IMR-90 (cell line): ENCODE measurements around the gene CYP46A1. TPM values are rescaled to one million over a fixed set of nuclear protein-coding genes. Genes with fewer than 3 reads are reported as not detected.
A peak's percentile ranks its signal among the peaks of the same experiment; 100 is the strongest.

Source experiments
- ATAC-seq: fragments of 200-7000 bp; cut with Tn5 transposase; 2 replicates; pipeline ENCODE4 v1.9.1; 2020; ENCODE audit warnings: low read depth, mild to moderate bottlenecking, moderate library complexity
- BruUV-seq: library from RNA; stranded (reverse); fragments of 400-500 nt; replicated peaks from 2 replicates; lab custom pipeline; 2021; lab: Mats Ljungman, UMichigan
- CTCF ChIA-PET: fragments of 300-600 bp; formaldehyde crosslinking; extraction: SDS; loops from one replicate; lab custom pipeline; 2021; ENCODE audit warnings: antibody characterized with exemption; lab: Yijun Ruan, JAX
- POLR2A ChIA-PET: fragments of 300-600 bp; sonication (Branson Sonifier 250); formaldehyde crosslinking; loops from one replicate; lab custom pipeline; 2022; ENCODE audit warnings: antibody characterized with exemption; ENCODE audit not compliant: unreplicated experiment; lab: Charles Lee
- DNase-seq: peaks from one replicate; pipeline ENCODE4 v3.0.0; 2013
- H2AFZ ChIP-seq: replicated peaks from 2 replicates; pipeline ENCODE3; 2013; ENCODE audit warnings: low read length, mild to moderate bottlenecking; ENCODE audit not compliant: poor library complexity
- H2AK5ac ChIP-seq: 2 replicates; pipeline ENCODE4 v1.6.1; 2013; ENCODE audit warnings: low read depth, low read length, inconsistent platforms
- H2AK9ac ChIP-seq: replicated peaks from 2 replicates; pipeline ENCODE3; 2013; ENCODE audit warnings: mild to moderate bottlenecking, low read depth, low read length, moderate library complexity; ENCODE audit not compliant: poor library complexity
- H2BK120ac ChIP-seq: 2 replicates; pipeline ENCODE4 v1.6.1; 2013; ENCODE audit warnings: low read depth, low read length, inconsistent platforms
- H2BK15ac ChIP-seq: 3 replicates; pipeline ENCODE4 v1.6.1; 2013; ENCODE audit warnings: low read depth, low read length, inconsistent platforms
- H2BK20ac ChIP-seq: 2 replicates; pipeline ENCODE4 v1.6.1; 2013; ENCODE audit warnings: low read depth, mild to moderate bottlenecking, inconsistent platforms, low read length, moderate library complexity
- H2BK5ac ChIP-seq: 2 replicates; pipeline ENCODE4 v1.6.1; 2013; ENCODE audit warnings: mild to moderate bottlenecking, low read depth, low read length, inconsistent platforms; ENCODE audit not compliant: poor library complexity, severe bottlenecking
- H3K14ac ChIP-seq: replicated peaks from 2 replicates; pipeline ENCODE4 v1.6.1; 2013; ENCODE audit warnings: low read depth, low read length, inconsistent platforms
- H3K18ac ChIP-seq: 2 replicates; pipeline ENCODE4 v1.6.1; 2013; ENCODE audit warnings: low read depth, low read length, control low read depth
- H3K23ac ChIP-seq: 2 replicates; pipeline ENCODE4 v1.6.1; 2013; ENCODE audit warnings: low read depth, low read length, inconsistent platforms
- H3K27ac ChIP-seq: 2 replicates; pipeline ENCODE4 v1.5.1; 2013; ENCODE audit warnings: mild to moderate bottlenecking, control low read depth, low read length; ENCODE audit not compliant: insufficient read depth
- H3K27me3 ChIP-seq: 2 replicates; pipeline ENCODE4 v1.6.1; 2013; ENCODE audit warnings: low read length; ENCODE audit not compliant: control insufficient read depth, insufficient read depth
- H3K36me3 ChIP-seq: 2 replicates; pipeline ENCODE4 v1.6.1; 2013; ENCODE audit warnings: low read length, mixed read lengths; ENCODE audit not compliant: control insufficient read depth, insufficient read depth
- H3K4ac ChIP-seq: 2 replicates; pipeline ENCODE4 v1.6.1; 2013; ENCODE audit warnings: low read depth, low read length, inconsistent platforms
- H3K4me1 ChIP-seq: 2 replicates; pipeline ENCODE4 v1.6.1; 2013; ENCODE audit warnings: low read length, mixed read lengths; ENCODE audit not compliant: control insufficient read depth, insufficient read depth
- H3K4me2 ChIP-seq: 2 replicates; pipeline ENCODE4 v1.6.1; 2013; ENCODE audit warnings: low read depth, mild to moderate bottlenecking, control low read depth, low read length, moderate library complexity
- H3K4me3 ChIP-seq: 2 replicates; pipeline ENCODE4 v1.5.1; 2013; ENCODE audit warnings: low read depth, mild to moderate bottlenecking, control low read depth, low read length, moderate library complexity; ENCODE audit not compliant: insufficient read depth
- H3K56ac ChIP-seq: 2 replicates; pipeline ENCODE4 v1.6.1; 2013; ENCODE audit warnings: low read length, inconsistent platforms; ENCODE audit not compliant: insufficient read depth; ENCODE audit errors: extremely low read depth
- H3K79me1 ChIP-seq, 2 experiments: 2 replicates each; pipeline ENCODE4 v1.6.1; 2013; ENCODE audit warnings: low read length in 2 of 2, inconsistent platforms in 1 of 2, low read depth in 1 of 2
- H3K9ac ChIP-seq: 2 replicates; pipeline ENCODE4 v1.6.1; 2013; ENCODE audit warnings: low read depth, low read length, control low read depth
- H3K9me1 ChIP-seq: 2 replicates; pipeline ENCODE4 v1.6.1; 2013; ENCODE audit warnings: low read length, inconsistent platforms; ENCODE audit not compliant: insufficient read depth
- H3K9me3 ChIP-seq: 2 replicates; pipeline ENCODE4 v1.6.1; 2013; ENCODE audit warnings: low read length; ENCODE audit not compliant: control insufficient read depth, insufficient read depth
- H4K20me1 ChIP-seq: 2 replicates; pipeline ENCODE4 v1.6.1; 2013; ENCODE audit warnings: low read length, inconsistent platforms; ENCODE audit not compliant: insufficient read depth
- H4K5ac ChIP-seq: 2 replicates; pipeline ENCODE4 v1.6.1; 2013; ENCODE audit warnings: mild to moderate bottlenecking, low read depth, low read length, control low read depth
- H4K8ac ChIP-seq, 2 experiments: 2 replicates each; pipeline ENCODE4 v1.6.1; 2013; ENCODE audit warnings: low read depth in 2 of 2, low read length in 2 of 2, control low read depth in 1 of 2, inconsistent platforms in 1 of 2
- H4K91ac ChIP-seq: 2 replicates; pipeline ENCODE4 v1.6.1; 2013; ENCODE audit warnings: low read depth, low read length, inconsistent platforms; ENCODE audit not compliant: insufficient read depth
- BHLHE40 ChIP-seq: fragments of 150-350 bp; IDR thresholded peaks from 2 replicates; pipeline ENCODE4 v1.6.1; 2016; ENCODE audit warnings: mild to moderate bottlenecking, low read depth, low read length
- CHD1 ChIP-seq: IDR thresholded peaks from 2 replicates; pipeline ENCODE4 v1.6.1; 2012; ENCODE audit warnings: low read depth, low read length, improper control_type of control experiment
- CTCF ChIP-seq: conservative IDR thresholded peaks from 2 replicates; pipeline ENCODE4 v1.5.1; 2012; ENCODE audit warnings: mild to moderate bottlenecking, low read depth, low read length, improper control_type of control experiment
- MAFK ChIP-seq: IDR thresholded peaks from 2 replicates; pipeline ENCODE4 v1.6.1; 2012; ENCODE audit warnings: low read depth, low read length, improper control_type of control experiment
- MAZ ChIP-seq: IDR thresholded peaks from 2 replicates; pipeline ENCODE4 v1.6.1; 2012; ENCODE audit warnings: low read depth, mild to moderate bottlenecking, low read length, improper control_type of control experiment, moderate library complexity, borderline replicate concordance
- MXI1 ChIP-seq: IDR thresholded peaks from 2 replicates; pipeline ENCODE4 v1.6.1; 2012; ENCODE audit warnings: low read depth, mild to moderate bottlenecking, low read length, moderate library complexity, borderline replicate concordance
- POLR2A ChIP-seq: IDR thresholded peaks from 2 replicates; pipeline ENCODE4 v1.6.1; 2012; ENCODE audit warnings: mild to moderate bottlenecking, low read depth, low read length
- RAD21 ChIP-seq: IDR thresholded peaks from 2 replicates; pipeline ENCODE4 v1.6.1; 2012; ENCODE audit warnings: low read length, improper control_type of control experiment
- RFX5 ChIP-seq: IDR thresholded peaks from 2 replicates; pipeline ENCODE4 v1.8.0; 2012; ENCODE audit warnings: low read depth, mild to moderate bottlenecking, low read length, moderate library complexity
- WGBS, 2 experiments: methylation state at CpG; one replicate each; pipeline versions ENCODE4 v1.1.5 to v1.1.7; 2013; ENCODE audit warnings: missing lambda C conversion rate in 2 of 2; ENCODE audit not compliant: insufficient read length in 1 of 2; ENCODE audit errors: extremely low coverage in 2 of 2; 5-methylcytosine and 5-hydroxymethylcytosine counted together
- dilution Hi-C: fragments of 300-500 bp; cut with HindIII; formaldehyde crosslinking; loops from one replicate; pipeline ENCODE4 v1.14.3; 2018; ENCODE audit warnings: low sequenced_read_pairs; ENCODE audit not compliant: unreplicated experiment
- in situ Hi-C: fragments of 300-500 bp; cut with MboI; formaldehyde crosslinking; loops from 3 replicates; pipeline ENCODE4 v1.14.3; 2019; ENCODE audit warnings: low sequenced_read_pairs, inconsistent platforms, mixed read lengths
- intact Hi-C: fragments of 100-400 bp; cut with micrococcal nuclease; formaldehyde crosslinking; loops from 2 replicates; pipeline ENCODE4 v1.10.0; 2022
- polyA plus RNA-seq, 3 experiments: library from polyadenylated mRNA; depleted of rRNA; stranded (reverse); fragments of >200 nt; gene quantifications; 2 replicates each; pipeline ENCODE4 v1.2.3, GENCODE V29; 2012; ENCODE audit warnings: low replicate concordance in 1 of 3
- total RNA-seq: library from RNA; depleted of rRNA; stranded (reverse); fragments of >200 nt; gene quantifications from 2 replicates; pipeline ENCODE4 v1.2.3, GENCODE V29; 2012
- TF ChIP-seq, protein P1 (sequence below): fragments of 150-350 bp; IDR thresholded peaks from 2 replicates; pipeline ENCODE4 v1.6.1; 2017; ENCODE audit warnings: mild to moderate bottlenecking, antibody characterized with exemption, low read length, low read depth

Gene CYP46A1
- total and polyA plus RNA-seq, 2 of the 4 experiments (the other 2 are of a cell fraction): 0.18 to 0.31 TPM

DNA sequence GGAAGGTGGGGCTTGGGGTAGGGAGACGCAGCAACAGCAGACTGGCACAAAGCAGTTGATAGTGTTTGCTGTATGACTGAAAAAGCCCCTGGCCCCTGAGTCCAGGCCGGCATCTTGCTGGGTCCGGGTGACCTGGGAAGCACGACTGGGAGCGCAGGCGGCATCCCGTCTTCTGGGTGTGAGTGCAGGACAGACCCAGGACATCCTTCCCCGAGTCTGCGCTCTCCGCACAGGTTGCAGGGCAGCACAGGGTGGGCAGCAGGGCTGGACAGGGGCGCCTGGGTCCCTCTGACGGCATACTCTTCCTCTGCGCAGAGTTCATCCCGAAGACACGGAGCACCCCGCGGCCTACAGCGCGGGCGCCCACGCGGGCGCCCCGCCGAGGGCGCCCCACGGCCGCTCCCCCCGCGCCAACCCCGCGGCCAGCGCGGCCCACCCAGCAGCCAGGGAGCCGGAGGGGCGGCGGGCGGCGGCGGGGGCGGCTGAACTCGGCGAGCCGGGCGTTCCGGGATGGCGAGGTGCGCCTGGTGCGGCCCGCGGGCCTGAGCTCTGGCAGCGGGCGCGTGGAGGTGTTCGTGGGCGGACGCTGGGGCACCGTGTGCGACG is 9.2 kb upstream of the CYP46A1 start:
- Histone ChIP-seq H2AK5ac (no peak overlapping the region), H2BK15ac (no peak overlapping the region), H3K79me1 (no peaks in the 10 kb centered on the region), H4K5ac (no peak overlapping the region), H4K8ac (no peak overlapping the region), H3K9me3 (peaks cover 18% of the 10 kb centered on the region), H2BK20ac (no peak overlapping the region), H3K4me3 (no peak overlapping the region), H3K23ac (no peak overlapping the region), H3K4me1 (no peaks in the 10 kb centered on the region; the same call in 1 of the 2 replicates), H3K56ac (no peak overlapping the region), H2BK120ac (no peak overlapping the region), H3K9me1 (no peaks in the 10 kb centered on the region), H2AFZ (peak overlapping the region; percentile 27), H3K14ac (no peak overlapping the region), H3K27ac (no peak overlapping the region), H3K18ac (no peak overlapping the region), H2AK9ac (no peak overlapping the region), H3K36me3 (no peaks in the 10 kb centered on the region), H4K20me1 (no peaks in the 10 kb centered on the region), H3K27me3 (peaks cover 12% of the 10 kb centered on the region; the same call in 1 of the 2 replicates), H3K9ac (no peak overlapping the region), H4K91ac (no peak overlapping the region), H3K4ac (no peak overlapping the region), H3K4me2 (no peak overlapping the region), H2BK5ac (no peak overlapping the region)
- BruUV-seq: no TSS peak
- no peak for ATAC-seq
- TF ChIP-seq, protein P1, sequence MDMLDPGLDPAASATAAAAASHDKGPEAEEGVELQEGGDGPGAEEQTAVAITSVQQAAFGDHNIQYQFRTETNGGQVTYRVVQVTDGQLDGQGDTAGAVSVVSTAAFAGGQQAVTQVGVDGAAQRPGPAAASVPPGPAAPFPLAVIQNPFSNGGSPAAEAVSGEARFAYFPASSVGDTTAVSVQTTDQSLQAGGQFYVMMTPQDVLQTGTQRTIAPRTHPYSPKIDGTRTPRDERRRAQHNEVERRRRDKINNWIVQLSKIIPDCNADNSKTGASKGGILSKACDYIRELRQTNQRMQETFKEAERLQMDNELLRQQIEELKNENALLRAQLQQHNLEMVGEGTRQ: no peak
- TF ChIP-seq MAFK: no peak
- no peak for TF ChIP-seq RAD21
- TF ChIP-seq MAZ: no peak
- TF ChIP-seq POLR2A: no peak
- TF ChIP-seq RFX5: no peak
- TF ChIP-seq CHD1: no peak
- no peak for TF ChIP-seq BHLHE40
- no peak for TF ChIP-seq MXI1
- no peak for TF ChIP-seq CTCF
- POLR2A ChIA-PET: no interaction called here
- dilution Hi-C loops: no loop called here
- 44% methylated on average over 59 of the region's 60 CpGs; no CpG with 5 or more reads in 1 of the 2 experiments for WGBS, 2 experiments
- in situ Hi-C loops: no loop called here
- intact Hi-C loops: no loop called here
- no peak for DNase-seq
- CTCF ChIA-PET: no interaction called here
